Colonic mucosa (tissue), 4 donors: ENCODE results near the gene ABCC8. TPM values are rescaled to one million over a fixed set of nuclear protein-coding genes. Genes with fewer than 3 reads are reported as not detected.

Experiments
- DNase-seq: peaks from one replicate; pipeline ENCODE4 v3.0.0-alpha.2; 2020
- H3K27ac ChIP-seq: fragments of 200-600 bp; one replicate; pipeline ENCODE4 v1.8.0; 2021
- H3K27me3 ChIP-seq: fragments of 200-600 bp; one replicate; pipeline ENCODE4 v1.8.0; 2021
- H3K36me3 ChIP-seq: fragments of 200-600 bp; one replicate; pipeline ENCODE4 v1.8.0; 2021
- H3K4me1 ChIP-seq: fragments of 200-600 bp; one replicate; pipeline ENCODE4 v1.8.0; 2021; ENCODE audit warnings: mild to moderate bottlenecking
- H3K4me3 ChIP-seq: fragments of 200-600 bp; one replicate; pipeline ENCODE4 v1.8.0; 2021
- H3K9ac ChIP-seq, 2 donors: one replicate each; pipeline ENCODE4 v1.7.0; 2013; ENCODE audit warnings: control low read depth in 2 of 2, low read depth in 2 of 2, low read length in 2 of 2
- H3K9me3 ChIP-seq: fragments of 200-600 bp; one replicate; pipeline ENCODE4 v1.8.0; 2021
- CTCF ChIP-seq: fragments of 200-600 bp; IDR thresholded peaks from one replicate; pipeline ENCODE4 v1.8.0; 2022; ENCODE audit warnings: antibody characterized with exemption, mild to moderate bottlenecking
- intact Hi-C: fragments of 100-400 bp; cut with DNase I; formaldehyde crosslinking; loops from one replicate; pipeline ENCODE4 v1.14.1; 2022
- total RNA-seq, 2 donors: library from RNA; stranded (reverse); fragmentation: NEBNext Ultra II Directional in 1 of 2; extraction: Animal tissue kit (Norgen Biotek cat#: 25700) in 1 of 2; gene quantifications; one replicate each; pipeline ENCODE4 v1.2.1, GENCODE V29; 2021
- donor health status: healthy.
- donor health status: DM: no; HTN: no; CAD: no.
- donor health status: DM: no; HTN: no; CAD: no.

ABCC8 gene
- total RNA-seq, 2 donors from 2014 or later = 2.1 to 4.7 TPM

GRCh38 chr11:17510507-17511206 is 34.0 kb upstream of the ABCC8 start:
- H3K4me3 ChIP-seq = no peak overlapping the region
- H3K4me1 ChIP-seq = no peaks in the 10 kb centered on the region
- H3K27ac ChIP-seq = no peak overlapping the region

GRCh38 chr11:17508791-17509190 is 32.1 kb upstream of the ABCC8 start:
- H3K27ac ChIP-seq = no peak overlapping the region
- no peak overlapping the region for H3K4me3 ChIP-seq
- no peaks in the 10 kb centered on the region for H3K9me3 ChIP-seq
- no peaks in the 10 kb centered on the region for H3K36me3 ChIP-seq
- TF ChIP-seq CTCF = no peak
- no peaks in the 10 kb centered on the region for H3K4me1 ChIP-seq
- DNase-seq = no peak
- no peak overlapping the region for H3K9ac ChIP-seq
- H3K27me3 ChIP-seq = no peaks in the 10 kb centered on the region
- intact Hi-C loops = loop anchor here (10.0 kb wide), 1 partner anchor 274 kb away; no protein-coding TSS in a partner anchor

More at GRCh38 chr11:17510507-17511206, 34.0 kb upstream of the ABCC8 start:
- H3K27me3 ChIP-seq = no peaks in the 10 kb centered on the region
- intact Hi-C loops = no loop called here
- H3K9ac ChIP-seq = no peak overlapping the region
- TF ChIP-seq CTCF = no peak
- no peak for DNase-seq
- no peaks in the 10 kb centered on the region for H3K9me3 ChIP-seq
- H3K36me3 ChIP-seq = no peaks in the 10 kb centered on the region

DNA sequence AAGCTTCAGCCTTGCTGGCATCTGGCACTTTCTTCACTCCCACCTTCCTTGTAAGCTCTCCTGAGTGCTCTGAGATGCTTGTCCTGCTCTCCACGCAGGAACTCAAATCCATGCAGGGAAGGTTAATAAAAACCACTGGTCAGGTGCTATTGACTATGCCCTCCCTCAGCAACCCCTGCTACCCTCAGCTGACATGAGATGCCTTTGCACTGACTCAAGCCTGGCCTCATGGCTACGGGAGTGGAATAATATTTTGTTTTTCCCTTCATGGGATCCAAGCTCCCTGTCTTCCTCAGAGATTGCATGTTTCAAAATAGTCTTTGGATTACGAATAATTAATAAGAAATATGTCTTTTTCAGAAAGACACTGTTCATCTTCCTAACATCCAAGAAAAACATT is 31.7 kb upstream of the ABCC8 start:
- no peak overlapping the region for H3K4me3 ChIP-seq
- DNase-seq = no peak
- no peaks in the 10 kb centered on the region for H3K4me1 ChIP-seq
- intact Hi-C loops = loop anchor here (10.0 kb wide), 1 partner anchor 274 kb away; no protein-coding TSS in a partner anchor
- no peaks in the 10 kb centered on the region for H3K36me3 ChIP-seq
- no peak for TF ChIP-seq CTCF
- no peaks in the 10 kb centered on the region for H3K27me3 ChIP-seq
- no peaks in the 10 kb centered on the region for H3K9me3 ChIP-seq
- H3K27ac ChIP-seq = no peak overlapping the region
- H3K9ac ChIP-seq = no peak overlapping the region

- H3K9ac ChIP-seq = no peak overlapping the region
- H3K4me3 ChIP-seq = no peak overlapping the region
- H3K27me3 ChIP-seq = no peaks in the 10 kb centered on the region
- no peaks in the 10 kb centered on the region for H3K36me3 ChIP-seq
- intact Hi-C loops = loop anchor here (10.0 kb wide), 1 partner anchor 273 kb away; no protein-coding TSS in a partner anchor
- no peak overlapping the region for H3K27ac ChIP-seq
- no peak for TF ChIP-seq CTCF
- H3K4me1 ChIP-seq = no peaks in the 10 kb centered on the region
- H3K9me3 ChIP-seq = no peaks in the 10 kb centered on the region
- no peak for DNase-seq
These were observed 31.1 kb upstream of the ABCC8 start for GRCh38 chr11:17507773-17508172.

GRCh38 chr11:17506942-17507341 is 30.3 kb upstream of the ABCC8 start:
- H3K4me1 ChIP-seq = no peaks in the 10 kb centered on the region
- H3K9me3 ChIP-seq = no peaks in the 10 kb centered on the region
- no peak overlapping the region for H3K4me3 ChIP-seq
- intact Hi-C loops = loop anchor here (10.0 kb wide), 1 partner anchor 272 kb away; no protein-coding TSS in a partner anchor
- no peak for DNase-seq
- H3K9ac ChIP-seq = no peak overlapping the region
- H3K27ac ChIP-seq = no peak overlapping the region
- TF ChIP-seq CTCF = no peak
- H3K27me3 ChIP-seq = no peaks in the 10 kb centered on the region
- no peaks in the 10 kb centered on the region for H3K36me3 ChIP-seq
